ENCODE measurements around the gene NFKBIL1. TPM values are rescaled to one million over a fixed set of nuclear protein-coding genes. Genes with fewer than 3 reads are reported as not detected.

The NFKBIL1 gene
- total and polyA plus RNA-seq, 9 of the 15 experiments (the other 6 are each of a cell fraction or from before 2014, with no cell fraction given): 0.49 to 33.1 (median 7.6) TPM

- TF ChIP-seq PYGO2 (tag; IDR thresholded peaks at IDR 0.05) (no peak), SMAD1 (IDR thresholded peaks at IDR 0.05; ENCODE audit: low read depth, low read length, partially characterized antibody) (no peak), ZBED1 (IDR thresholded peaks at IDR 0.05) (no peak), CAMTA2 (CRISPR knock-in tag; conservative IDR thresholded peaks at IDR 0.05) (no peak), RBM14 (IDR thresholded peaks at IDR 0.05; ENCODE audit: borderline replicate concordance, insufficient read depth, low read depth, low read length) (no peak), ZNF197 (CRISPR knock-in tag; IDR thresholded peaks at IDR 0.05; ENCODE audit: low read depth) (no peak), EP300 (IDR thresholded peaks at IDR 0.05; ENCODE audit: low read length) (no peak), NRF1 (conservative IDR thresholded peaks at IDR 0.05 in 1 of 2, IDR thresholded peaks at IDR 0.05 in 1 of 2) (no peak), FOSL1 (tag; conservative IDR thresholded peaks at IDR 0.05) (0 out of 2 replicates have a peak, but pooled peaks have one; percentile 24), CTCF (IDR thresholded peaks at IDR 0.05 in 2 of 3, conservative IDR thresholded peaks at IDR 0.05 in 1 of 3; ENCODE audit: insufficient read depth in 2 of 3, low read depth in 1 of 3, low read length in 3 of 3) (no peak), ZKSCAN8 (CRISPR knock-in tag; IDR thresholded peaks at IDR 0.05) (no peak), MAFG (tag; conservative IDR thresholded peaks at IDR 0.05) (no peak), YBX1 (IDR thresholded peaks at IDR 0.05) (no peak), ZNF449 (CRISPR knock-in tag; IDR thresholded peaks at IDR 0.05) (0 out of 2 replicates have a peak, but pooled peaks have one; percentile 9), ARHGAP35 (IDR thresholded peaks at IDR 0.05; ENCODE audit: partially characterized antibody) (no peak), ZNF609 (CRISPR knock-in tag; IDR thresholded peaks at IDR 0.05; ENCODE audit: borderline replicate concordance) (no peak), HDAC1 (IDR thresholded peaks at IDR 0.05) (no peak; a peak in 1 of 4 replicates), KAT7 (CRISPR knock-in tag; IDR thresholded peaks at IDR 0.05; ENCODE audit: borderline replicate concordance) (peak; percentile 39; the same call in 1 of the 2 replicates), ZNF347 (CRISPR knock-in tag; IDR thresholded peaks at IDR 0.05; ENCODE audit: low read depth) (no peak), CC2D1A (IDR thresholded peaks at IDR 0.05) (no peak), SAP30 (IDR thresholded peaks at IDR 0.05; ENCODE audit: borderline replicate concordance, insufficient read depth, low read depth, low read length, poor library complexity, severe bottlenecking) (peak; percentile 21)
Observed at GRCh38 chr6:31541059-31541657, 6.2 kb upstream of the NFKBIL1 start (continued).
